Measurements from ENCODE around the gene MARCHF2.

MARCHF2 gene

GRCh38 chr19:8455018-8455417 is 41.9 kb downstream of the MARCHF2 start:
- DNase-seq: no peak

- no peak for DNase-seq
These were observed 43.0 kb downstream of the MARCHF2 start for GRCh38 chr19:8456064-8456463.

- no peak for DNase-seq
These were observed 44.1 kb downstream of the MARCHF2 start for GRCh38 chr19:8457209-8457608.

- DNase-seq: no peak
These were observed 44.7 kb downstream of the MARCHF2 start for GRCh38 chr19:8457827-8458226.

GRCh38 chr19:8458380-8458779 is 45.3 kb downstream of the MARCHF2 start:
- DNase-seq: no peak

GRCh38 chr19:8459095-8459494 is 46.0 kb downstream of the MARCHF2 start:
- no peak for DNase-seq

GRCh38 chr19:8459520-8460270 is 46.6 kb downstream of the MARCHF2 start:
- DNase-seq: no peak

- DNase-seq: no peak
These were observed 47.6 kb downstream of the MARCHF2 start for GRCh38 chr19:8460516-8461298.

- no peak for DNase-seq
These were observed 48.3 kb downstream of the MARCHF2 start for GRCh38 chr19:8461376-8461775.

- DNase-seq: no peak
These were observed 48.8 kb downstream of the MARCHF2 start for GRCh38 chr19:8461891-8462290.

- DNase-seq: no peak
These were observed 49.5 kb downstream of the MARCHF2 start for GRCh38 chr19:8462571-8462970.

- DNase-seq: no peak
These were observed 50.3 kb downstream of the MARCHF2 start for GRCh38 chr19:8463365-8463764.

GRCh38 chr19:8466018-8466417 is 52.9 kb downstream of the MARCHF2 start:
- no peak for DNase-seq

GRCh38 chr19:8468124-8468523 is 55.0 kb downstream of the MARCHF2 start:
- DNase-seq: no peak

- no peak for DNase-seq
These were observed 55.8 kb downstream of the MARCHF2 start for GRCh38 chr19:8468761-8469373.

GRCh38 chr19:8469613-8470368 is 56.7 kb downstream of the MARCHF2 start:
- DNase-seq: no peak

- DNase-seq: no peak
These were observed 60.8 kb downstream of the MARCHF2 start for GRCh38 chr19:8473648-8474476.

GRCh38 chr19:8475005-8475404 is 61.9 kb downstream of the MARCHF2 start:
- DNase-seq: no peak

- DNase-seq: no peak
These were observed 63.4 kb downstream of the MARCHF2 start for GRCh38 chr19:8476524-8476923.

- no peak for DNase-seq
These were observed 64.8 kb downstream of the MARCHF2 start for GRCh38 chr19:8477889-8478288.

- DNase-seq: no peak
These were observed 65.5 kb downstream of the MARCHF2 start for GRCh38 chr19:8478598-8478997.

- no peak for DNase-seq
These were observed 68.1 kb downstream of the MARCHF2 start for GRCh38 chr19:8481201-8481600.

Measured in stimulated activated CD4-positive, alpha-beta T cell treated with anti-CD3 and anti-CD28 coated beads, Interleukin-1b, Interleukin-23, amount 100 ng/mL, for 48 hours (primary cell).